Cerebellar nuclear complex (tissue), 1 donor: ENCODE measurements around the gene DOCK1.

ENCODE experiments used
- DNase-seq, 2 experiments: peaks; one replicate each; lab custom pipeline; 2025; lab: John Stamatoyannopoulos, UW

DOCK1 gene

GRCh38 chr10:127176649-127177048 lies 271.4 kb downstream of the DOCK1 start:
- no peak for DNase-seq

DNA sequence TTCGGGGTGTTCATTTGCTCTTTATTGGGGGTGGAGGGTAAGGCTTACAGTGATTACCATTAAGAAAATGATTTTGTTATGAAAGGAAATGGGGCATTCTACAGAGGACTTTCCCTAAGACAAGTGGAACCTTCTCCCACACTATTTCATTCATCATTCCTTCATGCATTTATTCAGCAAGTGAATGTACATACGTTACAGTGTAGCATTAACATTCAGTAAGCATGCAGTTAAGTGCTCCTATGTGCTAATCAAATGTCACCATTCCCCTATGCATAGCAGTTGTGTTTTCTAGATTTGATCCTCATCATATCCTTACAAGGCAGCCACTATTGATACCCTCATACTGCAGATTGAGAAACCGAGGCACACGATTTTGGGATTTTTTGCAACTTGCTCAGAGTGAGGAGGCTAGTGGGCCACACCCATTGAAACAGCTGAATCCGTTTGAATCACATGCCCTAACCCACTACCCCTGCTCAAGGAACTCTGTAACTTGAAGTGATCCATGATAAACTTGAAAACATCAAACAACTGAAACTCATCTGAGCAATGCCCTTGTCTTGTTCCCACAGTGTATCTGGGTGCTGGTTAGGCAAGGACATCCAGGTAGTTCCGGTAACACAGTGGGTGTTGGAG lies 274.5 kb downstream of the DOCK1 start:
- no peak for DNase-seq

- DNase-seq, result no peak
Measured at GRCh38 chr10:127182161-127182560, 276.9 kb downstream of the DOCK1 start.

- no peak for DNase-seq
Measured at GRCh38 chr10:127184582-127184981, 279.4 kb downstream of the DOCK1 start.

DNA sequence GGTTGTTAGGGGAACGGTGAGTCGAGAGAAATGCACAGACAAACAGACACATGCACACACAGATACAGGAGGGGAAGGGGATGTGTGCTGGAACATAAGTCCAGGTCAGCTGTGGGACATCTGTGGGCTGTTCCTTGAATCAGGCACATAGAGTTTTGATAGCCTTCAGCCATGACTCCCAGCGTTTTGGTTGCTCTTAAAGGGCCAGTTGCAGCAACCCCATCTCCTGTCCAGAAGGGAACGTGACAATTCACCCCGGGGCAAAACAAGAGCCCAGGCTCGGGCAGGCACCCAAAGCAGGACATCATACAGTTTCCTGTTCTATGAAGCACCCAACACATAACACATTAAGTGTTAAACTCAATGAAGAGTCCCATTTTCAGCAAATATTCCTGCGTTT lies 281.6 kb downstream of the DOCK1 start:
- DNase-seq, result no peak

- DNase-seq, result no peak
Measured at GRCh38 chr10:127189226-127189625, 284.0 kb downstream of the DOCK1 start.

DNA sequence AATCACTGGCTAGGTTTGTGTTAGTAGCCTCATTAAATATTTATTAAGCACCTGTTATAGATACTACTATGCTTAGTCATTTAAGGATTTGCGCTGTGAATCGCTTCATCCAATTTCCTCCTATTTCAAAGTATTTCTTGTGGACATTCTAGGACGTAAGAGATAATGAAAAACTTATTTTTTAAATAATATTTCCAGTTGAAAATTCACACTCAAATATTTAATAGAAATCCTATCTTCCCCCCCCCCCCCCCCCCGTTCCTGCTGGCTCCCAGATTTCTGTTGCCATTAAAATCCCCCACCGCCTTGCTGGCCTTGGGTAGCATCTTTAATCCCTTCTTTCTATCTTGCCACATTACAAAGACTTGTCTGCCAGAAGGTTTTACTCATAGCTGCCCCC lies 285.2 kb downstream of the DOCK1 start:
- no peak for DNase-seq

DNA sequence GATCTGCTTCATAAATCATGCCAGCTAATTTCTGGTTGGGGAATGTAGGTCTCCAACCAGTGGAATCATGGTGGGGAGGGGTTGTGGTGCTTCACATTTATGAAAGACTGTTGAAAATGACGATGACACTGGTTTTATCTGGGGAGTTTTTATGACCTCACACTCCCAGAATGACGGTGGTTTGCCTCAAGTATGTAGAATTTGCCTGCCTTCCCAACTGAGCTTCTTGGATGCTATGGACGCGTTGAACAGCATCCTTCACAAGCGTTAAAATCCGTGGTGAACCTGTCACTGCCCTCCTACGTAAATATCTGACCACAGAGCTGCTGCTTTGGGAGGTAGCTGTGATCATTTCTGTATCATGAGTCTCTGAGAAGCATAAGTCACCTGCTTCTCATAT lies 287.9 kb downstream of the DOCK1 start:
- no peak for DNase-seq

DNA sequence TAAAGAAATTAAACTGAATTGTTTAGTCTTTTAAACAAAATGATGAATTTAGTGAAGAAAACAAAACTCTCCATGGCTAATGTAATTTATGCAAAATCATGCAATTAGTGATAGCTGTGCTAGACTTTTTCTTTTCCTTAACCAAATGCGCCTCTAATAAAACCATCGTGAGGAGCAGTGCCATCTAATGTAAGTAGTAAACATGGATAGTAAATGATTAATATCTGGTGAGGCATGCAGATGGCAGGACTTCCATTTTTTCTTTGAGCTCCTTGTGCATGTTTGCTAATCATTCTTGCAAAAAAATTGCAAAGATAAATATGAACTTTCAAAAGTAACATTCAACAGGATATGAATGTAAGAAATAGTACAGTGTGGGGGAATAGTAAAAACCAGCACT lies 288.9 kb downstream of the DOCK1 start:
- no peak for DNase-seq

DNA sequence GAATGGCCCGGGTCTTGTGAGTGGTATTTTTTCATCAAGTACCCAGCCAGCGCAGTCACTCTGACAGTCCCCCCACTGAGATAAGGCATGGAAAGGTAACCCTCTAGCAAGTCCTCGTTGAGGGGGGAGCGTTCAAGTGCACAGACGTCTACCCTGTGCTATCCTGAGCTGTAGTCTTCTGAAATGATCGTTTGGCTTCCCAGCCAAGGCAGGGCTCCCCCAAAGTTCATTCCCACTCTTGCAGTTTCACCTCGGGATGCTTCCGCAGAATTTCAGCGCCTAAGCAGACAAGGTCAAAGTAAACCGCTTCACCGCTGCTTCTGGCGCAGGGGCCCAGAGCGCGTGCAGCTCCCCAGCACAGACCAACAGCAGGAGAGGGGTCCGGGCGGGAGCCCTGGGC lies 289.4 kb downstream of the DOCK1 start:
- DNase-seq, result no peak

DNA sequence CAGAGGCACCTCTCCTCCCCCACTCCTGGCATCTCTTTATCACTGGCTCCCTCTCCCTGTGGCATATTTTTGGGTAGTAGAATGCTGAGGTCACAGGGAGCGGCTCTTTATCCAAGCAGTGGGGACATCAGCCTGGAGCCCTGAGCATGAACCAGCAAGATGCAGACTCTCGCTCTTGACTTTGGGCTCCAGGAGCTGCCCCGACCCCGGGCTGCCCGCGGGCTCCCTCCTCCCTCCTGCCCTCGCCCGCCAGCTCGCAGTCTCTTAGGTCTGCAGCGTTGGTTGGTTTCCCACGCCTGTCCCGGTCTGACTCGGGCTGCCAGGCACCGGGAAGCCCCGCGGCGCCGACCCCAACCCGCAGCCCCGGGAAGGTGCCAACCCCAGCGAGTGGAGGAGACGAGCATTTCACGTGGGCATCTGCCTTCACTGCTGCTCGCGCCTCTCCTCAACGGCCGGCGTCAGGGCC lies 289.8 kb downstream of the DOCK1 start:
- DNase-seq, result no peak

GRCh38 chr10:127195571-127196281 lies 290.5 kb downstream of the DOCK1 start:
- DNase-seq, result no peak

DNA sequence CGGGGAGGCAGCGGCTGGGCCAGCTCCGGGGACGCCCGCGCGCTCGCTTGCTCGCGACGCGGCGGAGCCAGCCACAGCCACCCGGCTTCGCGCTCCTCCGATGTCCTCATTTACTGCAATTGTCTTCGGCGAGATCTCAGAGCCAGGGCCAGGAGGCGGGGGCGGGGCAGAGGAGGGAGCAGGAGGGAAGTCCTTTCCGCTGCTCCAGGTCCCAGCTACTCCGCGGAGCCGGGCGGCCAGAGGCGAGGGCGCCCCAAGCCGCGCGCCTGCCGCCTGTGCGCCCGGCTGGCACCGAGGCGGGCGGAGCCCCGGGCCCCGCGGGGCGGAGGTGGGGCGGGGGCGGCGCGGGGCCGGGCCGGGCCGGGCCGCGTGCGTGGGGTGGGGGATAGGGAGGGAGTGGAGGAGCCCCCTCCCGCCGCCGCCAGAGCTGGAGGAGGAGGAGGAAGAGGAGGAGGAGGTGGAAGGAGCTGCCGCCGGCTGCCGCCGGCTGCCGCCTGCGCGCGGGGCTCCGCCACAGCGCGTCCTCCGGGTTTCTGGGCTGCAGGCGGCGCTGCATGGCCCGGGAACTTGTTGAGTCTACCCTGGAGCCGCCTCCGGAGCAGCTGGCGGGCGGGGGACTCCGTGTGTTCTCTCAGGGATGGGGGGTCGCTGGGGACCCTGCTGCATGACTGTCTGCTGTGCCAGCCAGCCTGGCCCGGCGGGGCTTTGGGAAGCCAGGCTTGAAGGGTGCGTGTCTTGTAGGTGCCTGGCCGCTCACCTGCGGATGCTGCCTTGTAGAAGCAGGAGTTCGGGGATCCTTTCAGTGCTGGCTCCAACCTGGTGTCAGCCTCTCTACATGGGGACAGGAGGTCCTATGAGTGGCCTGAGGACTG lies 291.3 kb downstream of the DOCK1 start, which contains the start of gene INSYN2A:
Gene INSYN2A, minus strand, starts transcription at position 310 of the 872 bp plus-strand sequence. CDS start 20,196 bp downstream, outside the sequence.
- DNase-seq, result no peak

DNA sequence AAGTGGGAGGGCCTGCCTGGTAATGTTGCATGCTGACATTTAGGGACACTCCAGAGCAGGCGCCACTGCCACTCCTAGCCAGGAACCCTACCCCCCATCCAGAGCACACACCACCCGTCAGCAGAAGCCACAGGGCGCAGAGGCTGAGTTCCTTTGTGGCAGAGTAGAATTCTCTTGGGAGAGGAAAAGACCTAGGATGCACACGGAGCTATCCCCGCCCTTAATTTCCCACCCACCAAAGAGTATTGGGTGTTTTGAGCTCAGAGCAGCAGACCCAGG lies 291.9 kb downstream of the DOCK1 start:
- no peak for DNase-seq

DNA sequence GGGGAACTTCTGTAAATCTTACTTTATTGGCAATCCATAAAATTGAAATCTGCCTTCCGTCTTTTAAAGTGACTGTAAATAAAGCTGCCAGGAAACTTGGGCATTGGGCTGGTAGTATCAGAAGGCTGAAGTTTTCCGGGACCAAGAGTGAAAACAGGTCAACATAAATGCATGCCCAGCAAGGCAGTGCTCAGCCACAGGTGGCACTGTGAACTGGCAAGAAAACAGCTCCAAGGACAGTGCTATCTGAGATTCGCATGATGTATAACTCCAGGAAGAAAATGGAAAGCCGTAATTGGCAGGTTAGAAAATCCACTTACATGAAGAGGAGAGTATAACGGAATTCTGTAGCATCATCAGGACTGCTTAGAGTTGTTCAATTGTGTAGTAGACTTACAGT lies 293.1 kb downstream of the DOCK1 start:
- no peak for DNase-seq

DNA sequence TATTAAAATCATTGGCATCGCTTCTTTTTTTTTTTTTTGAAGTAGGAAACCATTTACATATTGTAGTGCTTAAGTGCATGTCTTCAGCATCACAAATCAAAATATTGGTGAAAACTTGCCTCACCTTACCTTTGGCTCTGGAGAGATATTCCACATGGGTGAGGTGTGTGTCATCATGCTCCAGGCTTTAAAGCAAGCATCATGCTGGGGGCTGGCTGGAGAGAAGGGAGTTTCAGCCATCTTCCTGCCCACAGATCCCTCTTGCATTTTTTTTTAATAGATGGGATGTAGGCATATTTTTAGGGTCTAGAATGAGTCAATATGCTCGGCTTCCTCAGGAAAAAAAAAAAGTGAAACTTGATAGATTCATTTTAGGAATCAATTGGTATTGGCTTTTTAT lies 293.5 kb downstream of the DOCK1 start:
- no peak for DNase-seq

GRCh38 chr10:127200646-127201045 lies 295.4 kb downstream of the DOCK1 start:
- DNase-seq, result no peak

DNA sequence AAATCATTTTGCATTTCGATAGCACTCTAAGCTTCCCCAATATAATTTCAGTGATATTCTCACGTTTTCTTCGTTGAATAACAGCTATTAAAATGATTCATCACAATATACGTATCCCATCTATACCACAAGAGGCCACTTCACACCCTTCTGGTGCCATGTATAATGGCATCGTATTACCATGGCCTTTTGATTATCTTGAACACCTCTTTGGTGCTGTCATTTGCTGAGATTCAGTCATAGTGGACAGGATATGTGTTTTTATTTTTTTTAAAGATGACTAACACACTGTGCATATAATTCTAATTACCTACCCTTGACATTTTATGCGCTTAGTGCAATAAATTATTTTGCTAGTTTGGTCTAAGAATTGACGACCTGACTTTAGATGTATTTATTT lies 297.8 kb downstream of the DOCK1 start:
- DNase-seq, result no peak

DNA sequence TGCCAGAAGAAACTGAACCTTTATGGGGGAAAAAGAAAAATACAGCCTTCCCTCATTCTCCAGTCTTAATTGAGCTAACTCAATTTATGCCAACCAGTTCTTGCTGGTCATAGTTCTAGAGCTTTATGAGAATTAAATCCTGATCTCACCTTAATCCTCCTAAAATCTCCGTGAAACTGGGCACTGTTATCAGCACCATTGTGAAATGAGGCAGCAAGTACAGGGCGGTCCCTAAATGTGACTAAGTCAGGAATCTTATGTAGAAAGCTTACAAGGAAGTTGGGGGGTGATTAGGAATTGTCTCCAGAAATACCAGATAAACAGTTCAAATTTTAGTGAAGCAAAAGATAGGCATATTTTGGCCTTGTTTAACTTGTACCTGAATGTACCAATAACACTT lies 301.9 kb downstream of the DOCK1 start:
- no peak for DNase-seq

- DNase-seq, result no peak
Measured at GRCh38 chr10:127210936-127211466, 305.8 kb downstream of the DOCK1 start.

DNA sequence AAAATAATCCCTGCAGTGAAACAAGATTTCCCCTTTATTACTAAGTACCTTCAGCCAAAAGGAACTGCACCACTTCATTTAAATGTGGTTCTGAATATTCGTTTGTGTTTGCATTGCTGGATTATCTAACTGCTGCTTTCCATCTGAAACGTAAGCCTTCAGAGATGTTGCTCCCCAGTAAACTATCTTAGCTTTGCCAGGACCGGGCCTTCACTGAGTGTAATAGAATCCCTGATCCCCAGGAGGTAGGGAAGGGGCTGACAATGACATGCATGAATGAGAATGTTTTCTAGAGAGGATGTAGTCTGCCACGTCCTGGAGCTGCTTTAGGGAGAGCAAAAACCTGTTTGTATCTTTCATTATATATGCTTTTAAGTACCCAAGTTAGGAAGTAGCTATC lies 310.6 kb downstream of the DOCK1 start:
- no peak for DNase-seq

DNA sequence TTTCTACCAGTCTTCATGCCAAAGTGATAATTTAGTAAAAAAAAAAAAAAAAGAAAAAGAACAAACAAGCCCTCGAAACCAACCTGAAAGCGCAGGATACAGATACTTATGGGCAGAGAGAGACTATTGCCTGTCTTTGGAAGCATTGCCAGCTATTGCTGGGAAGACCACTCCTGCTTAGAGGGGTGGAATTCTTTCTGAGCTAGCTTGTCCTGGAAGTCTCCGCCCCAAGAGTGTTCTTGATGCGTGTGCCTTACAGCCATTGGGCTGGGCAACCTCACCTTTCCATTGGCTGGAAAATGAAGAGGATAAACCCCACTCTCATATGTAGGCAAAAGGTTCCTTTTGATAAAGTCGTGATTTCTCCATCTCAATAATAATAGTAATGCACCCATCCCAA lies 311.0 kb downstream of the DOCK1 start:
- DNase-seq, result no peak

DNA sequence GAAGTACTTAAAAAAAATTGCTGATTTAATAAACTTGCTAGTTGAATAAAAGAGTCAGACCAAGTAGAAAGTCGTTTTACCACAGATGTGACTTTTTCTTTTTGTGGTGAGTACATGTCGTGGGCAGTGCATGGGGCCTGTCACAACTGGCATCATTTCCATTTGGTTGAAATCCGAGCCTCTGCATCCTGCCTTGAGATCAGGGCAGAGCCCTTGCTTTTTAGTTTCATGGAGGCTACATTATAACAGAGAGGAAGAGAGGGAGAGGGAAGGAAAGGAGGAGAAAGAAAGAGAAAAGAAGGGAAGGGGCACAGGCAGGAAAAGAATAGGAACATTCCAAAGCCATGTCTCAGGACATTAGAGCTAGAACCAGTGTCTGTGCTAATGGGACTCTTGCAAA lies 311.6 kb downstream of the DOCK1 start:
- no peak for DNase-seq
